Gastroesophageal sphincter (tissue), 3 donors: ENCODE results near the gene GCK.

Experiments used
- POLR2AphosphoS5 ChIP-seq: sonication (generic); formaldehyde crosslinking; IDR thresholded peaks from one replicate; pipeline ENCODE4 v1.6.1; 2017; ENCODE audit warnings: antibody characterized with exemption
- TF ChIP-seq, protein P1 (sequence below), 4 experiments: fragments of 200-600 bp in 2 of 4; fragments of 450-650 bp in 2 of 4; sonication (generic) in 1 of 4; IDR thresholded peaks; one replicate each; pipeline ENCODE4 v1.5.1; 2017 to 2019; ENCODE audit warnings: antibody characterized with exemption in 4 of 4, mild to moderate bottlenecking in 2 of 4, moderate library complexity in 2 of 4

DNA sequence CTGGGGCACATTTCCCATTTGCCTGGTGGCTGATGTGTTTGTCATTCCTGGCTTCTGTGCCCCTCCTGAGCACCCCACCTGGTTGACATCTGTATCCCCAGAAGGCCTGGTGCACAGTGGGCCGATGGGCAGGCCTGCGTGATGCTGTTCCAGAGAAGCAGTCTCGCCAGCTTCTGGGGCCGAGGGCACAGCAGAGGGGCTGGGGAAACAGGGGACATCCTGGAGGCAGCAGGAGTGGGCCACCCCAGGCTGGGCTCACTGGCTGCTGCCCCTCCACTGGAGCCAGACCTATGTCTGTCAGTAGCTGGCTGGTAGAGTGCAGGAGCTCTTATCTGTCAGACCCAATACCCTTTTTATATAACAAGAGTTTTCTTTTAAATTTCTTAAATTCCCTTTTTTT is 47.2 kb downstream of the GCK start:
- TF ChIP-seq, protein P1, sequence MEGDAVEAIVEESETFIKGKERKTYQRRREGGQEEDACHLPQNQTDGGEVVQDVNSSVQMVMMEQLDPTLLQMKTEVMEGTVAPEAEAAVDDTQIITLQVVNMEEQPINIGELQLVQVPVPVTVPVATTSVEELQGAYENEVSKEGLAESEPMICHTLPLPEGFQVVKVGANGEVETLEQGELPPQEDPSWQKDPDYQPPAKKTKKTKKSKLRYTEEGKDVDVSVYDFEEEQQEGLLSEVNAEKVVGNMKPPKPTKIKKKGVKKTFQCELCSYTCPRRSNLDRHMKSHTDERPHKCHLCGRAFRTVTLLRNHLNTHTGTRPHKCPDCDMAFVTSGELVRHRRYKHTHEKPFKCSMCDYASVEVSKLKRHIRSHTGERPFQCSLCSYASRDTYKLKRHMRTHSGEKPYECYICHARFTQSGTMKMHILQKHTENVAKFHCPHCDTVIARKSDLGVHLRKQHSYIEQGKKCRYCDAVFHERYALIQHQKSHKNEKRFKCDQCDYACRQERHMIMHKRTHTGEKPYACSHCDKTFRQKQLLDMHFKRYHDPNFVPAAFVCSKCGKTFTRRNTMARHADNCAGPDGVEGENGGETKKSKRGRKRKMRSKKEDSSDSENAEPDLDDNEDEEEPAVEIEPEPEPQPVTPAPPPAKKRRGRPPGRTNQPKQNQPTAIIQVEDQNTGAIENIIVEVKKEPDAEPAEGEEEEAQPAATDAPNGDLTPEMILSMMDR (IDR thresholded peaks at IDR 0.05), result no peak
- TF ChIP-seq POLR2AphosphoS5, result no peak
